HG03378 (cell line): ENCODE measurements around the gene RBBP4.
"Not testable (repeated sequence)": the region's sequence is repeated elsewhere in the genome, so short reads cannot be mapped to it uniquely, and the experiment has no call there.

Source experiments
- ATAC-seq: cut with Tn5 transposase; IDR thresholded peaks from one replicate; pipeline ENCODE4 v1.9.1; 2021; ENCODE audit warnings: mild to moderate bottlenecking, moderate library complexity; ENCODE audit not compliant: unreplicated experiment

RBBP4 gene

DNA sequence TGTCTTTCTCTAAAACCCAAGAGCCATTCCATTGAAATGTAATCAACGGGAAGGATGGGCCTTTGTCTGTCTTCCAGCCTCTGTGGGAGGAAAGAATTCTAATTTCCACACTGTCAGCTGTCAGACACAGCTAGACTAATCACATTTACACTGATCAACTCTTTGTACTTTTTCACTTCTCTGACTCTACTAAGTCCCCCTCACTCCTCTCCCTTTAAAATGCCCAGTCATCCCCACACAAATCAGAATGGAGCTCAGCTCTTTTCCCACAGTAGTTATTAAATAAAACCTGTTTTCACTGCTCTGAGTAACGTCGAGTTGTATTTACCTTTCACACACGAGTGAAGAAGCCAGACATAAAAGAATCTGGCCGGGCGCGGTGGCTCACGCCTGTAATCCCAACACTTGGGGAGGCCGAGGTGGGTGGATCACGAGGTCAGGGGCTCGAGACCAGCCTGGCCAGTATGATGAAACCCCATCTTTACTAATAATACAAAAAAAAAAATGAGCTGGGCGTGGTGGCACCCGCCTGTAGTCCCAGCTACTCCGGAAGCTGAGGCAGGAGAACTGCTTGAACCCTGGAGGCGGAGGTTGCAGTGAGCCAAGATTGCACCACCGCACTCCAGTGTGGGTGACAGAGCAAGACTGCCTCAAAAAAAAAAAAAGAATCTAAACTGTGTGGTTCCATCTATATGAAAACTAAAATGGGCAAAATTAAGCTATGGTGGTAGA is 13.9 kb upstream of the RBBP4 start:
- no peak for ATAC-seq

DNA sequence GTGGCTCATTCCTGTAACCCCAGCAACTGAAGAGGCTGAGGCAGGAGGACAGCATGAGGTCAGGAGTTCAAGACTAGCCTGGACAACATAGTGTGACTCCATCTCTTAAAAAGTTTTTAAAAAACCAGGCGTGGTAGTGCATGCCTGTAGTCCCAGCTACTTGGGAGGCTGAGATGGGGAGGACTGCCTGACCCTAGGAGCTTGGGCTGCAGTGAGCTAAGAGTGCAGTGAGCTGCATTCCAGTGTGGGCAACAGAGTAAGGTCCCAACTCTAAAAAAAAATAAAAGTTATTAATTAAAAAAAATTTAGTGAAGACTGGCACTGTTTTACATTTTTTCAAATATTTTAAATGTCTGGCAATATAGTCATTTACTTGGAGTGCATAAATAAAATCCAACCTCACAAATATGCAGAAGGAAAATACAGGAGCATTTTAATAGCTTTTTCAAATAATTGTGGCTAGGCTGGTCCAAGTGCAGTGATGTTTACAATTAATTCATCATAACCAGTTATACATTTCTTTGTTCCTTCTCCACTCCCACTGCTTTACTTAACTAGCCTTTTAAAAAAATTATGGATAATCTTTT is 11.4 kb upstream of the RBBP4 start:
- ATAC-seq, result no peak

DNA sequence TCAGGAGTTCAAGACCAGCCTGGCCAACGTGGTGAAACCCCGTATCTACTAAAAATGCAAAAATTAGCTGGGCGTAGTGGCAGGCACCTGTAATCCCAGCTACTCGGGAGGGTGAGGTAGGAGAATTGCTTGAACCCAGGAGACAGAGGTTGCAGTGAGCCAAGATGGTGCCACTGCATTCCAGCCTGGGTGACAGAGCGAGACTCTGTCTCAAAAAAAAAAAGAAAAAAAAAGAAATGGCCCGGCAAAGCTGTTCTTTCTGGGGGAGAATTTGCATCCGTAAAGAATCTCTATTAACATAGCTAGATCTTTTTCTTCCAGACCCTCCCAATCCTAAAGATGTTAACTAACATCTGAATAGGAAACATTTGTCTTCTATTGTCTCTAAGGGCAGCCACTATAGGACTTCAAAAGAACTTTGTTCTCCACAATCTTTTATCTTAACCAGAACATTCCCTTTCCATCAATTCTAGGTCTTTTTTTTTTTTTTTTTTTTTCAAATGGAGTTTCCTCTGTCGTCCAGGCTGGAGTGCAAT is 8.6 kb upstream of the RBBP4 start:
- not testable (repeated sequence) for ATAC-seq

- ATAC-seq, result no peak
These were observed 6.6 kb upstream of the RBBP4 start for GRCh38 chr1:32644426-32644825.

GRCh38 chr1:32647308-32648134 is 3.5 kb upstream of the RBBP4 start:
- no peak for ATAC-seq

DNA sequence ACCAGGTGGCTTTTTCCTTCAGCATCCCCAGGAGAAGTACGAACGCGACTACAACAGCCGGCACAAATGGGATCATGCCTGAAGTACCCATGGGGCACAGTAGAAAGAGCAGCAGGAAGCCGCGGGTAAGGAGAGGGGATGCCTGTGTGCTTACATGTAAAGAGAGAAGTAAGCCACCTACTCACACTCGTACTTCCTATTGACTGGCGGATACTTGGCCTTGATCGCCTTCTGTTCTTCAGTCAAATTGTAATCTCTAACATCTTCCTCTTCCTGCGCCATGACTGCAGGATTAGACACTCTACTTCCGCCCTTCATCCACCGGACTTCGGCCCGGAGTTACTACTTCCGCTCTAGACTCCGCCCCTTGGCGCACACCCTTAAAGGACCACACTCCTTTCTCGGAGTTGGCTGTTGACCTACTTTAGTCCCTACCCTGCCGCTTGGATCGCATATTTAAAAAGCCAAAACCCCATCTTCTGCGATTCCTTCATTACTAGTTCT is 708 bp upstream of the RBBP4 start, which contains the start of gene ZBTB8OS:
ZBTB8OS (minus strand) TSS at position 303 of the 504 bp plus-strand sequence; CDS start at position 282, 21 bp downstream.
- peak; percentile 68 for ATAC-seq

- ATAC-seq, result peak; percentile 22
These were observed 559 bp downstream of the RBBP4 start for GRCh38 chr1:32651461-32652073.

- ATAC-seq, result no peak
These were observed 1.4 kb downstream of the RBBP4 start for GRCh38 chr1:32652244-32652962.

DNA sequence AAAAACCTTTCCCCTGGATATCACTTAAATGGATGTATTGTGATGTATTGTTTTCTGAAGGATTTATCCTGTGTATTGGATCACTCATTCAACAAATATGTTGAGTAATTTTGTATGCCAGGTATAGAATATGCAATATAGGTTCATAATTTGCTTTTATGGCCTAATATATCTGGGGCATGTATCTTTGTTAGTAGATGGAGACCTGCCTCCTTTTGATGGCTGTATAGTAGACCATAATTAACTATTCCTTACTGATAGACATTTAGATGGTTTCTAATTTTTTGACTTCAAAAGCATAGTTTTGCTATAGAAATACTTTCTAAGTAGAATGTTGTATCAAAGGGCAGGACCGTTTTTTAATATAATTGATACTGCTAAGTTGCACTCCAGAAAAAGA is 8.6 kb downstream of the RBBP4 start:
- no peak for ATAC-seq

DNA sequence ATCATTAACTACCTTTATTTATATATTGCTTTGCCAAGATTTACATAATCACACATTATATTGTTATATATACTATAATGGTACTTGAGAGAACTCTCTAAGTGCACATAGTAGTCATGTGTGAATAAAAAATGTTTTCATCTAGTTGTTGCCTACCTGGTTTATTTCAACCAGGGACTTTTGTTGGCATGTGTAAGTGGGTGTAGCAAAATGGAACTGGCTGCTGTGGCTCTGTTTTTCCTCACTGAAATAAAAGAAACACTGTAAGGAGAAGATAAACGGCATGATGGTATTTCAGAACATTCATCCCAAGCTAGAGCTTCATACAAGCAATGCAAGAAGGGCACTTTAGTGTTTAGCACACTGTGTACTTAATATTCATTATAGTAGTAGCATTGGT is 14.9 kb downstream of the RBBP4 start:
- ATAC-seq, result no peak

GRCh38 chr1:32666901-32667566 is 16.0 kb downstream of the RBBP4 start:
- no peak for ATAC-seq

GRCh38 chr1:32668716-32669115 is 17.7 kb downstream of the RBBP4 start:
- ATAC-seq, result not testable (repeated sequence)

DNA sequence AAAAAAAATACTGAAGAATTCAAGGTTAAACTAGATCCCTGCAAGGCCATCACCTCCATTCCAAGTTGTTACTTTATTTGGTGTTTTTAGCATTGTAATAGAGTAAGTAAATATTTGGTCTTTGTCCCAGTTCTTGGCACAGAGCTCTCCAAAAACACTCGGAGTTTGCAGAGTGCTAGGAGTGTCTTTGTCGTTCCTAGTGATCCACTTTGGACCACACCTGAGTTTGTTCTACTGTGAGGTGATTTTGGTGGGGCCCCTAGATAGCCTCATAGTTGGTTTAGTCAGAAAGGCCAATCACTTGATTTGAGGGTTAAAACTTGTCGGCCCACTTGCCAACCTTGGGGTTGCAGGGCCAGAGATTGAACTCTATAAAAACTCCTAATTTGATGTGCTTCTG is 25.9 kb downstream of the RBBP4 start:
- ATAC-seq, result no peak

GRCh38 chr1:32679993-32680392 is 29.0 kb downstream of the RBBP4 start:
- not testable (repeated sequence) for ATAC-seq

- ATAC-seq, result no peak
These were observed 29.6 kb downstream of the RBBP4 start for GRCh38 chr1:32680642-32681041.

DNA sequence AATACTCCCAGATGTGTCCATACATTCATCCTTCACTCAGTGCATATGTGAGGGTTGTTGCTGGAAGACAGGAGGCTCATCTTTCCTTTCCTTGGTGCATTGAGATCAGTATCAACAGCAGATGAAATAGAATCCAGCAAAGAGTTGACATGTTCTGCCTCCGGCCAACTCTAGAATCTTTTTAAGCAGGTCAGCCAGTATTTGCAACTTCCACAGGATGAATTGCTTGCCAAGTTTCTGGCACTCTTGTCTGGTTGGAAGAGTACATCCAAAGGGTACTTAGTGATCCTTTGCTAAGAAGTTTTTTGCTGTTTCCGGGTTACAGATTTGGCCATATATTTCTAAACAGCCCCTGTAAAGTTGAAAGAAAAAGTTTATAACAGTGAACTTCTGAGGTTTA is 30.5 kb downstream of the RBBP4 start:
- no peak for ATAC-seq

GRCh38 chr1:32681999-32682398 is 31.0 kb downstream of the RBBP4 start:
- no peak for ATAC-seq

GRCh38 chr1:32683397-32683796 is 32.4 kb downstream of the RBBP4 start:
- ATAC-seq, result no peak

GRCh38 chr1:32684167-32684811 is 33.3 kb downstream of the RBBP4 start:
- ATAC-seq, result no peak
